SK-N-SH treated with all-trans-retinoic acid at 6 μM for 48 hours (cell line): ENCODE data around the gene MTMR3.

Experiments
- ARNTL ChIP-seq: fragments of 450-650 bp; formaldehyde crosslinking; IDR thresholded peaks from 2 replicates; pipeline ENCODE4 v1.5.0; 2020; ENCODE audit warnings: low read depth, mild to moderate bottlenecking, moderate library complexity, borderline replicate concordance
- BACH2 ChIP-seq: fragments of 250-450 bp; sonication (Bioruptor Pico); IDR thresholded peaks from 2 replicates; pipeline ENCODE4 v1.9.0; 2021; ENCODE audit warnings: mild to moderate bottlenecking, borderline replicate concordance
- CSDC2 ChIP-seq: fragments of 250-450 bp; sonication (Bioruptor Pico); IDR thresholded peaks from 2 replicates; pipeline ENCODE4 v1.5.0; 2020; ENCODE audit warnings: mild to moderate bottlenecking, moderate library complexity
- ESRRG ChIP-seq: fragments of 250-450 bp; sonication (Bioruptor Pico); IDR thresholded peaks from 2 replicates; pipeline ENCODE4 v1.6.1; 2021; ENCODE audit warnings: mild to moderate bottlenecking
- GLIS3 ChIP-seq: fragments of 250-450 bp; sonication (Bioruptor Pico); IDR thresholded peaks from 2 replicates; pipeline ENCODE4 v1.5.0; 2020; ENCODE audit warnings: mild to moderate bottlenecking, moderate library complexity
- ISL1 ChIP-seq: fragments of 250-450 bp; sonication (Bioruptor Pico); IDR thresholded peaks from 2 replicates; pipeline ENCODE4 v2.1.2; 2022; ENCODE audit warnings: mild to moderate bottlenecking, moderate library complexity
- OSR1 ChIP-seq: fragments of 250-450 bp; sonication (Bioruptor Pico); IDR thresholded peaks from 2 replicates; pipeline ENCODE4 v1.8.0; 2022; ENCODE audit warnings: moderate library complexity, mild to moderate bottlenecking, inconsistent platforms
- RARB ChIP-seq: fragments of 250-450 bp; sonication (Bioruptor Pico); IDR thresholded peaks from 2 replicates; pipeline ENCODE4 v1.8.0; 2021; ENCODE audit warnings: mild to moderate bottlenecking, moderate library complexity
- ZFP3 ChIP-seq: fragments of 250-450 bp; sonication (Bioruptor Pico); IDR thresholded peaks from 2 replicates; pipeline ENCODE4 v1.5.0; 2020; ENCODE audit warnings: mild to moderate bottlenecking, moderate library complexity
- ZNF70 ChIP-seq: fragments of 450-650 bp; formaldehyde crosslinking; IDR thresholded peaks from 2 replicates; pipeline ENCODE4 v1.5.0; 2020; ENCODE audit warnings: mild to moderate bottlenecking, moderate library complexity
- TF ChIP-seq, protein P1 (sequence below): fragments of 250-450 bp; sonication (Bioruptor Pico); IDR thresholded peaks from 2 replicates; pipeline ENCODE4 v1.8.0; 2020; ENCODE audit warnings: mild to moderate bottlenecking, moderate library complexity, borderline replicate concordance
- TF ChIP-seq, protein P2 (sequence below): fragments of 250-450 bp; sonication (Bioruptor Pico); IDR thresholded peaks from 2 replicates; pipeline ENCODE4 v1.8.0; 2021; ENCODE audit warnings: low read depth, mild to moderate bottlenecking, moderate library complexity, borderline replicate concordance

DNA sequence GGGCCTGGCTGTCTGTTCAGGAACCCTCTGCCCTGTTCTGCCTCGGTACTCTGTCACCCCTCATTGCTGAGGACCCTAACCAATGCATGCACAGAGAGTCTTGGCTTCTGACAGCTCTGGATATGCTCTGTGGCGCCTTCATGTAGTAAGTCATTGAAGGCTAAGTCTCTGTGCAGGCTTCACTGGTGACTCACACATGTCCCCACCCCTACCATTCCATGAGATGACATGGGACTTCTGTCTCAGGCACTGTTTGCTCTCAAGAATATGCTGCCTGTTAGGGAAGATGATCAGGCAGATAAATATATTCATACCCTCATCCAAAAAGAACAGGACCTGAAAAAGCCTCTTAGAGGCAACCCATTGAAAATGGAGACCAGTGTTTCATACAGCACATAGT lies 153.7 kb downstream of the MTMR3 start:
- TF ChIP-seq ESRRG (CRISPR knock-in tag) (no peak), ZFP3 (CRISPR knock-in tag) (no peak), ARNTL (CRISPR knock-in tag) (no peak), RARB (CRISPR knock-in tag) (no peak), ISL1 (no peak), OSR1 (CRISPR knock-in tag) (no peak), GLIS3 (CRISPR knock-in tag) (no peak), BACH2 (CRISPR knock-in tag) (no peak), CSDC2 (CRISPR knock-in tag) (no peak), ZNF70 (CRISPR knock-in tag) (no peak)
- TF ChIP-seq, protein P1, sequence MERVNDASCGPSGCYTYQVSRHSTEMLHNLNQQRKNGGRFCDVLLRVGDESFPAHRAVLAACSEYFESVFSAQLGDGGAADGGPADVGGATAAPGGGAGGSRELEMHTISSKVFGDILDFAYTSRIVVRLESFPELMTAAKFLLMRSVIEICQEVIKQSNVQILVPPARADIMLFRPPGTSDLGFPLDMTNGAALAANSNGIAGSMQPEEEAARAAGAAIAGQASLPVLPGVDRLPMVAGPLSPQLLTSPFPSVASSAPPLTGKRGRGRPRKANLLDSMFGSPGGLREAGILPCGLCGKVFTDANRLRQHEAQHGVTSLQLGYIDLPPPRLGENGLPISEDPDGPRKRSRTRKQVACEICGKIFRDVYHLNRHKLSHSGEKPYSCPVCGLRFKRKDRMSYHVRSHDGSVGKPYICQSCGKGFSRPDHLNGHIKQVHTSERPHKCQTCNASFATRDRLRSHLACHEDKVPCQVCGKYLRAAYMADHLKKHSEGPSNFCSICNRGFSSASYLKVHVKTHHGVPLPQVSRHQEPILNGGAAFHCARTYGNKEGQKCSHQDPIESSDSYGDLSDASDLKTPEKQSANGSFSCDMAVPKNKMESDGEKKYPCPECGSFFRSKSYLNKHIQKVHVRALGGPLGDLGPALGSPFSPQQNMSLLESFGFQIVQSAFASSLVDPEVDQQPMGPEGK (CRISPR knock-in tag): no peak
- TF ChIP-seq, protein P2, sequence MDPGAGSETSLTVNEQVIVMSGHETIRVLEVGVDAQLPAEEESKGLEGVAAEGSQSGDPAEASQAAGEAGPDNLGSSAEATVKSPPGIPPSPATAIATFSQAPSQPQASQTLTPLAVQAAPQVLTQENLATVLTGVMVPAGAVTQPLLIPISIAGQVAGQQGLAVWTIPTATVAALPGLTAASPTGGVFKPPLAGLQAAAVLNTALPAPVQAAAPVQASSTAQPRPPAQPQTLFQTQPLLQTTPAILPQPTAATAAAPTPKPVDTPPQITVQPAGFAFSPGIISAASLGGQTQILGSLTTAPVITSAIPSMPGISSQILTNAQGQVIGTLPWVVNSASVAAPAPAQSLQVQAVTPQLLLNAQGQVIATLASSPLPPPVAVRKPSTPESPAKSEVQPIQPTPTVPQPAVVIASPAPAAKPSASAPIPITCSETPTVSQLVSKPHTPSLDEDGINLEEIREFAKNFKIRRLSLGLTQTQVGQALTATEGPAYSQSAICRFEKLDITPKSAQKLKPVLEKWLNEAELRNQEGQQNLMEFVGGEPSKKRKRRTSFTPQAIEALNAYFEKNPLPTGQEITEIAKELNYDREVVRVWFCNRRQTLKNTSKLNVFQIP (CRISPR knock-in tag): no peak
